DND-41 (cell line): Measurements from ENCODE around the gene KAT2A.

ENCODE experiments used
- ATAC-seq: fragments of 200-7000 bp; cut with Tn5 transposase; 3 replicates; pipeline ENCODE4 v1.9.1; 2021; ENCODE audit warnings: low read depth; ENCODE audit not compliant: insufficient read depth
- DNase-seq: peaks from one replicate; pipeline ENCODE4 v3.0.0-alpha.2; 2020
- H2AFZ ChIP-seq: 2 replicates; pipeline ENCODE4 v1.6.0; 2012; ENCODE audit warnings: low read depth, low read length
- H3K27ac ChIP-seq: 2 replicates; pipeline ENCODE4 v1.5.1; 2012; ENCODE audit warnings: low read length, inconsistent platforms
- H3K27me3 ChIP-seq: fragments of 200-600 bp; sonication (generic); 2 replicates; pipeline ENCODE4 v1.6.0; 2012; ENCODE audit warnings: low read length, mild to moderate bottlenecking, inconsistent platforms; ENCODE audit not compliant: insufficient read depth, poor library complexity
- H3K36me3 ChIP-seq: 2 replicates; pipeline ENCODE4 v1.5.1; 2012; ENCODE audit warnings: low read length, inconsistent platforms; ENCODE audit not compliant: insufficient read depth
- H3K4me1 ChIP-seq: 2 replicates; pipeline ENCODE4 v1.5.1; 2012; ENCODE audit warnings: mild to moderate bottlenecking, low read length; ENCODE audit not compliant: insufficient read depth
- H3K4me2 ChIP-seq: 2 replicates; pipeline ENCODE4 v1.6.0; 2012; ENCODE audit warnings: mild to moderate bottlenecking, moderate library complexity, low read length, inconsistent platforms; ENCODE audit not compliant: insufficient read depth
- H3K4me3 ChIP-seq, 2 experiments: fragments of 200-600 bp in 1 of 2; shearing (Covaris generic) in 1 of 2; 2 replicates each; pipeline ENCODE4 v1.5.1; 2012 to 2016; ENCODE audit warnings: inconsistent platforms in 2 of 2, low read length in 2 of 2, mild to moderate bottlenecking in 2 of 2, low read depth in 1 of 2, moderate library complexity in 1 of 2
- H3K79me2 ChIP-seq: 2 replicates; pipeline ENCODE4 v1.6.0; 2012; ENCODE audit warnings: low read length, inconsistent platforms; ENCODE audit not compliant: insufficient read depth
- H3K9ac ChIP-seq: 2 replicates; pipeline ENCODE4 v1.6.0; 2012; ENCODE audit warnings: low read depth, mild to moderate bottlenecking, inconsistent platforms, low read length, moderate library complexity
- H3K9me3 ChIP-seq: 2 replicates; pipeline ENCODE4 v1.5.1; 2012; ENCODE audit warnings: low read length, moderate library complexity, mild to moderate bottlenecking, inconsistent platforms; ENCODE audit not compliant: insufficient read depth, severe bottlenecking
- H4K20me1 ChIP-seq: 2 replicates; pipeline ENCODE4 v1.6.0; 2012; ENCODE audit warnings: low read length; ENCODE audit not compliant: insufficient read depth
- CTCF ChIP-seq: IDR thresholded peaks from 2 replicates; pipeline ENCODE4 v1.5.1; 2012; ENCODE audit warnings: borderline replicate concordance, low read length, moderate library complexity, mild to moderate bottlenecking; ENCODE audit not compliant: poor library complexity, severe bottlenecking; ENCODE audit errors: extremely low read depth
- EZH2 ChIP-seq: IDR thresholded peaks from 3 replicates; pipeline ENCODE4 v1.6.1; 2012; ENCODE audit warnings: borderline replicate concordance, low read depth, mild to moderate bottlenecking, moderate library complexity, low read length, inconsistent platforms; ENCODE audit not compliant: severe bottlenecking

KAT2A gene

DNA sequence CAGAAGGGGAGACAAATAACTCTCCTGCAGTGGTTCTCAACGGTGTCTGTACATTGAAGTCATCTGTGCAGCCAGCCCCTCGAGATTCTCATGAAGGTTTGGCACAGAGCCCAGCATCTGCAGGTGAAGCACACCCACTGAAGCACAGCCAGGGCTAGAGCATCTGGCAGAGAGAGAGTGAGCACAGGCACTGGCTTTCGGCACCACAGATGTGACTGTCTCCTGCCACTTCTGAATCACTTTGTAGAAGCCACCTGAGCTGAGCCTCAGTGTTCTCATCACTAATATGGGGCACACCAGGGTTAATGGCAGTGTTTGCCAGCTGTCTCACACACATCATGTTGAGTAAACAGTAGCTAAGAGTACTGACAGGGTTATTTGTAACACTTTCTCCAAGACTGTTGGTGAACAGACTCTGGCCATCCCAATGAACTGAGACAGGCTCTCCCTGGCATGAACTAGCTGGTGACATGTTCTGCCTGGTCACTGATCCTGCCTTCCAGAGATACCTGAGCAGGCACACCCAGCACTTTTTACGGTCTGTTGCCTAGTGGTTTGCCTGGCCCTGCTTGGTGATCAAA, 12.4 kb upstream of the KAT2A start:
- Histone ChIP-seq H3K27me3 (no peaks in the 10 kb centered on the region), H3K27ac (no peak overlapping the region), H3K79me2 (peaks cover 87% of the 10 kb centered on the region), H3K4me3 (no peak overlapping the region), H3K4me1 (0 out of 2 replicates have a peak, but pooled peaks cover 3% of the 10 kb centered on the region), H3K4me2 (no peak overlapping the region), H4K20me1 (peaks cover 69% of the 10 kb centered on the region), H3K9ac (no peak overlapping the region), H3K36me3 (peaks cover 73% of the 10 kb centered on the region), H3K9me3 (no peaks in the 10 kb centered on the region), H2AFZ (no peak overlapping the region)
- peak; percentile 77 for ATAC-seq
- DNase-seq, result peak; percentile 68
- TF ChIP-seq EZH2 (no peak), CTCF (no peak)

DNA sequence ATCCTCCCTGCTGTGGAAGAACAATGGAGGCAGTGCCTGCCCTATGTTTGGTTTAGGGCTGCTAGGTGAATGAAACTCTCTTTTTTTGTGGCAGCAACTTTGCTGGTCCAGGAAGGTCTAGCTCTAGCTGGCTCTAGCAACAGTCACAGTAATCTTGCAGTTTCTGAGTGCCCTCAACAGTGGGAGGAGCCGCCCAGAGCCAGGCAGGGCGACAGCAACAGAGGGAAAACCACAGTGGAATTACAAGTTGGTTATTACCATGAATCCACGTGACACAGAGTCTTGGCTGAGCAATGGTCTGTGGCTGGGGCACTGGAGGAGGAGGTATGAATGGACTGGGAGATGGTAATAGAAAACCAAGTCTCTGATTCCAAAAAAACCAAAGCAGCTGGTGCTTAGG, 11.8 kb upstream of the KAT2A start:
- no peak overlapping the region for H3K4me2 ChIP-seq
- peaks cover 78% of the 10 kb centered on the region for H3K36me3 ChIP-seq
- no peak overlapping the region for H3K9ac ChIP-seq
- no peak for DNase-seq
- H3K27me3 ChIP-seq, result no peaks in the 10 kb centered on the region
- H3K4me1 ChIP-seq, result 0 out of 2 replicates have a peak, but pooled peaks cover 3% of the 10 kb centered on the region
- peaks cover 65% of the 10 kb centered on the region for H4K20me1 ChIP-seq
- peaks cover 80% of the 10 kb centered on the region for H3K79me2 ChIP-seq
- H2AFZ ChIP-seq, result no peak overlapping the region
- H3K9me3 ChIP-seq, result no peaks in the 10 kb centered on the region
- H3K27ac ChIP-seq, result no peak overlapping the region
- no peak overlapping the region for H3K4me3 ChIP-seq
- TF ChIP-seq EZH2 (no peak), CTCF (no peak)
- ATAC-seq, result peak; percentile 46; the same call in 2 of the 3 replicates

GRCh38 chr17:42131981-42132432, 10.8 kb upstream of the KAT2A start:
- Histone ChIP-seq H3K9me3 (no peaks in the 10 kb centered on the region), H3K4me1 (0 out of 2 replicates have a peak, but pooled peaks cover 3% of the 10 kb centered on the region), H3K36me3 (peaks cover 81% of the 10 kb centered on the region), H3K9ac (no peak overlapping the region), H2AFZ (no peak overlapping the region), H4K20me1 (peaks cover 64% of the 10 kb centered on the region), H3K27ac (no peak overlapping the region), H3K4me2 (no peak overlapping the region), H3K79me2 (peaks cover 71% of the 10 kb centered on the region), H3K27me3 (no peaks in the 10 kb centered on the region), H3K4me3 (no peak overlapping the region)
- no peak for DNase-seq
- ATAC-seq, result no peak
- no peak for TF ChIP-seq CTCF
- TF ChIP-seq EZH2, result no peak
